Measurements from ENCODE around the gene TEX9.
"Not testable (repeated sequence)": the region's sequence is repeated elsewhere in the genome, so short reads cannot be mapped to it uniquely, and the experiment has no call there.

TEX9 gene

GRCh38 chr15:56365075-56365711 is at the start of gene TEX9:
TEX9 (plus strand) TSS chr15:56365426; CDS start chr15:56365451, 25 bp downstream.
- DNase-seq (ENCODE audit: low read depth in 2 of 2): peak; percentile 13

- not testable (repeated sequence) for DNase-seq (ENCODE audit: low read depth in 2 of 2)
Measured at GRCh38 chr15:56316561-56316960, 48.7 kb upstream of the TEX9 start.

GRCh38 chr15:56320316-56320715 is 44.9 kb upstream of the TEX9 start:
- no peak for DNase-seq (ENCODE audit: low read depth in 2 of 2)

GRCh38 chr15:56320861-56321260 is 44.4 kb upstream of the TEX9 start:
- no peak for DNase-seq (ENCODE audit: low read depth in 2 of 2)

- no peak for DNase-seq (ENCODE audit: low read depth in 2 of 2)
Measured at GRCh38 chr15:56322444-56322843, 42.8 kb upstream of the TEX9 start.

- no peak for DNase-seq (ENCODE audit: low read depth in 2 of 2)
Measured at GRCh38 chr15:56323435-56323834, 41.8 kb upstream of the TEX9 start.

GRCh38 chr15:56325186-56325585 is 40.0 kb upstream of the TEX9 start:
- DNase-seq (ENCODE audit: low read depth in 2 of 2): no peak

GRCh38 chr15:56327721-56328502 is 37.3 kb upstream of the TEX9 start:
- no peak for DNase-seq (ENCODE audit: low read depth in 2 of 2)

GRCh38 chr15:56337084-56337725 is 28.0 kb upstream of the TEX9 start:
- no peak for DNase-seq (ENCODE audit: low read depth in 2 of 2)

GRCh38 chr15:56339594-56339993 is 25.6 kb upstream of the TEX9 start:
- DNase-seq (ENCODE audit: low read depth in 2 of 2): no peak

GRCh38 chr15:56341201-56341600 is 24.0 kb upstream of the TEX9 start:
- no peak for DNase-seq (ENCODE audit: low read depth in 2 of 2)

GRCh38 chr15:56342653-56343052 is 22.6 kb upstream of the TEX9 start:
- no peak for DNase-seq (ENCODE audit: low read depth in 2 of 2)

- no peak for DNase-seq (ENCODE audit: low read depth in 2 of 2)
Measured at GRCh38 chr15:56343879-56344278, 21.3 kb upstream of the TEX9 start.

GRCh38 chr15:56344336-56344735 is 20.9 kb upstream of the TEX9 start:
- no peak for DNase-seq (ENCODE audit: low read depth in 2 of 2)

GRCh38 chr15:56346414-56346813 is 18.8 kb upstream of the TEX9 start:
- DNase-seq (ENCODE audit: low read depth in 2 of 2): no peak

GRCh38 chr15:56349554-56349953 is 15.7 kb upstream of the TEX9 start:
- no peak for DNase-seq (ENCODE audit: low read depth in 2 of 2)

GRCh38 chr15:56351353-56351752 is 13.9 kb upstream of the TEX9 start:
- no peak for DNase-seq (ENCODE audit: low read depth in 2 of 2)

GRCh38 chr15:56351957-56352506 is 13.2 kb upstream of the TEX9 start:
- DNase-seq (ENCODE audit: low read depth in 2 of 2): no peak

GRCh38 chr15:56353119-56353518 is 12.1 kb upstream of the TEX9 start:
- DNase-seq (ENCODE audit: low read depth in 2 of 2): no peak

- DNase-seq (ENCODE audit: low read depth in 2 of 2): no peak
Measured at GRCh38 chr15:56353740-56354139, 11.5 kb upstream of the TEX9 start.

- DNase-seq (ENCODE audit: low read depth in 2 of 2): no peak
Measured at GRCh38 chr15:56356616-56357015, 8.6 kb upstream of the TEX9 start.

- DNase-seq (ENCODE audit: low read depth in 2 of 2): no peak
Measured at GRCh38 chr15:56358604-56359003, 6.6 kb upstream of the TEX9 start.

- no peak for DNase-seq (ENCODE audit: low read depth in 2 of 2)
Measured at GRCh38 chr15:56361987-56362386, 3.2 kb upstream of the TEX9 start.
